Upper lobe of right lung (tissue), 1 donor: ENCODE results near the gene LRP4. TPM values are rescaled to one million over a fixed set of nuclear protein-coding genes. Genes with fewer than 3 reads are reported as not detected.

Experiments used
- ATAC-seq: fragments of 200-7000 bp; cut with Tn5 transposase; one replicate; pipeline ENCODE4 v1.9.1; 2020; ENCODE audit warnings: mild to moderate bottlenecking, moderate library complexity
- DNase-seq: peaks from one replicate; pipeline ENCODE4 v3.0.0-alpha.2; 2020
- H3K27ac ChIP-seq: fragments of 200-600 bp; one replicate; pipeline ENCODE4 v1.8.0; 2022
- H3K27me3 ChIP-seq: fragments of 200-600 bp; one replicate; pipeline ENCODE4 v1.8.0; 2022; ENCODE audit warnings: mild to moderate bottlenecking
- H3K36me3 ChIP-seq: fragments of 200-600 bp; one replicate; pipeline ENCODE4 v1.8.0; 2022
- H3K4me1 ChIP-seq: fragments of 200-600 bp; one replicate; pipeline ENCODE4 v1.8.0; 2022
- H3K4me3 ChIP-seq: fragments of 200-600 bp; one replicate; pipeline ENCODE4 v1.8.0; 2022; ENCODE audit warnings: mild to moderate bottlenecking
- H3K9me3 ChIP-seq: fragments of 200-600 bp; one replicate; pipeline ENCODE4 v1.8.0; 2022
- CTCF ChIP-seq: fragments of 200-600 bp; IDR thresholded peaks from one replicate; pipeline ENCODE4 v1.8.0; 2022; ENCODE audit warnings: antibody characterized with exemption
- intact Hi-C: fragments of 100-400 bp; cut with DNase I; formaldehyde crosslinking; loops from one replicate; pipeline ENCODE4 v1.11.0; 2022
- total RNA-seq: library from RNA; stranded (reverse); fragmentation: NEBNext Ultra II Directional; extraction: Animal tissue kit (Norgen Biotek cat#: 25700); gene quantifications from one replicate; pipeline ENCODE4 v1.2.1, GENCODE V29; 2021
- donor health status: DM: no; HTN: yes; CAD: no; lungs with severe emphysema.

Gene LRP4
- total RNA-seq, 1 donor from 2014 or later = 14.0 TPM

GRCh38 chr11:46912526-46913150, 5.7 kb downstream of the LRP4 start:
- intact Hi-C loops = no loop called here
- Histone ChIP-seq H3K4me3 (no peak overlapping the region), H3K36me3 (no peaks in the 10 kb centered on the region), H3K9me3 (no peaks in the 10 kb centered on the region), H3K27me3 (peaks cover 26% of the 10 kb centered on the region), H3K4me1 (peaks cover 11% of the 10 kb centered on the region), H3K27ac (no peak overlapping the region)
- TF ChIP-seq CTCF = no peak
- no peak for ATAC-seq
- DNase-seq = no peak

GRCh38 chr11:46907606-46908005, 10.7 kb downstream of the LRP4 start:
- Histone ChIP-seq H3K4me3 (no peak overlapping the region), H3K27ac (no peak overlapping the region), H3K9me3 (no peaks in the 10 kb centered on the region), H3K4me1 (no peaks in the 10 kb centered on the region), H3K27me3 (no peaks in the 10 kb centered on the region), H3K36me3 (no peaks in the 10 kb centered on the region)
- DNase-seq = no peak
- intact Hi-C loops = no loop called here
- no peak for ATAC-seq
- no peak for TF ChIP-seq CTCF

- Histone ChIP-seq H3K27ac (no peak overlapping the region), H3K4me1 (no peaks in the 10 kb centered on the region), H3K27me3 (no peaks in the 10 kb centered on the region), H3K36me3 (no peaks in the 10 kb centered on the region), H3K4me3 (no peak overlapping the region), H3K9me3 (no peaks in the 10 kb centered on the region)
- ATAC-seq (peak; percentile 26), DNase-seq (no peak)
- intact Hi-C loops = no loop called here
- TF ChIP-seq CTCF = no peak
Observed at GRCh38 chr11:46906609-46907041, 11.7 kb downstream of the LRP4 start.

GRCh38 chr11:46905806-46906205, 12.5 kb downstream of the LRP4 start:
- no peaks in the 10 kb centered on the region for H3K9me3 ChIP-seq
- no peaks in the 10 kb centered on the region for H3K4me1 ChIP-seq
- intact Hi-C loops = no loop called here
- no peak overlapping the region for H3K4me3 ChIP-seq
- no peak for TF ChIP-seq CTCF
- ATAC-seq (no peak), DNase-seq (no peak)
- no peaks in the 10 kb centered on the region for H3K27me3 ChIP-seq
- H3K36me3 ChIP-seq = no peaks in the 10 kb centered on the region
- H3K27ac ChIP-seq = no peak overlapping the region

GRCh38 chr11:46903846-46904245, 14.5 kb downstream of the LRP4 start:
- ATAC-seq (no peak), DNase-seq (no peak)
- TF ChIP-seq CTCF = no peak
- no peaks in the 10 kb centered on the region for H3K27me3 ChIP-seq
- intact Hi-C loops = no loop called here
- H3K4me3 ChIP-seq = no peak overlapping the region
- no peaks in the 10 kb centered on the region for H3K9me3 ChIP-seq
- no peaks in the 10 kb centered on the region for H3K36me3 ChIP-seq
- no peak overlapping the region for H3K27ac ChIP-seq
- no peaks in the 10 kb centered on the region for H3K4me1 ChIP-seq

- intact Hi-C loops = no loop called here
- Histone ChIP-seq H3K4me3 (no peak overlapping the region), H3K27me3 (no peaks in the 10 kb centered on the region), H3K4me1 (no peaks in the 10 kb centered on the region), H3K36me3 (no peaks in the 10 kb centered on the region), H3K27ac (no peak overlapping the region), H3K9me3 (no peaks in the 10 kb centered on the region)
- DNase-seq (no peak), ATAC-seq (peak; percentile 51)
- TF ChIP-seq CTCF = no peak
Observed at GRCh38 chr11:46902694-46903093, 15.7 kb downstream of the LRP4 start.
